IMR-90 (cell line): ENCODE measurements around the gene EED. TPM values are rescaled to one million over a fixed set of nuclear protein-coding genes. Genes with fewer than 3 reads are reported as not detected.

Experiments
- ATAC-seq: fragments of 200-7000 bp; cut with Tn5 transposase; 2 replicates; pipeline ENCODE4 v1.9.1; 2020; ENCODE audit warnings: low read depth, mild to moderate bottlenecking, moderate library complexity
- BruUV-seq: library from RNA; stranded (reverse); fragments of 400-500 nt; replicated peaks from 2 replicates; lab custom pipeline; 2021; lab: Mats Ljungman, UMichigan
- CTCF ChIA-PET: fragments of 300-600 bp; formaldehyde crosslinking; extraction: SDS; loops from one replicate; lab custom pipeline; 2021; ENCODE audit warnings: antibody characterized with exemption; lab: Yijun Ruan, JAX
- POLR2A ChIA-PET: fragments of 300-600 bp; sonication (Branson Sonifier 250); formaldehyde crosslinking; loops from one replicate; lab custom pipeline; 2022; ENCODE audit warnings: antibody characterized with exemption; ENCODE audit not compliant: unreplicated experiment; lab: Charles Lee
- DNase-seq: peaks from one replicate; pipeline ENCODE4 v3.0.0; 2013
- H2AFZ ChIP-seq: replicated peaks from 2 replicates; pipeline ENCODE3; 2013; ENCODE audit warnings: low read length, mild to moderate bottlenecking; ENCODE audit not compliant: poor library complexity
- H2AK5ac ChIP-seq: 2 replicates; pipeline ENCODE4 v1.6.1; 2013; ENCODE audit warnings: low read depth, low read length, inconsistent platforms
- H2AK9ac ChIP-seq: replicated peaks from 2 replicates; pipeline ENCODE3; 2013; ENCODE audit warnings: mild to moderate bottlenecking, low read depth, low read length, moderate library complexity; ENCODE audit not compliant: poor library complexity
- H2BK120ac ChIP-seq: 2 replicates; pipeline ENCODE4 v1.6.1; 2013; ENCODE audit warnings: low read depth, low read length, inconsistent platforms
- H2BK15ac ChIP-seq: 3 replicates; pipeline ENCODE4 v1.6.1; 2013; ENCODE audit warnings: low read depth, low read length, inconsistent platforms
- H2BK20ac ChIP-seq: 2 replicates; pipeline ENCODE4 v1.6.1; 2013; ENCODE audit warnings: low read depth, mild to moderate bottlenecking, inconsistent platforms, low read length, moderate library complexity
- H2BK5ac ChIP-seq: 2 replicates; pipeline ENCODE4 v1.6.1; 2013; ENCODE audit warnings: mild to moderate bottlenecking, low read depth, low read length, inconsistent platforms; ENCODE audit not compliant: poor library complexity, severe bottlenecking
- H3K14ac ChIP-seq: replicated peaks from 2 replicates; pipeline ENCODE4 v1.6.1; 2013; ENCODE audit warnings: low read depth, low read length, inconsistent platforms
- H3K18ac ChIP-seq: 2 replicates; pipeline ENCODE4 v1.6.1; 2013; ENCODE audit warnings: low read depth, low read length, control low read depth
- H3K23ac ChIP-seq: 2 replicates; pipeline ENCODE4 v1.6.1; 2013; ENCODE audit warnings: low read depth, low read length, inconsistent platforms
- H3K27ac ChIP-seq: 2 replicates; pipeline ENCODE4 v1.5.1; 2013; ENCODE audit warnings: mild to moderate bottlenecking, control low read depth, low read length; ENCODE audit not compliant: insufficient read depth
- H3K27me3 ChIP-seq: 2 replicates; pipeline ENCODE4 v1.6.1; 2013; ENCODE audit warnings: low read length; ENCODE audit not compliant: control insufficient read depth, insufficient read depth
- H3K36me3 ChIP-seq: 2 replicates; pipeline ENCODE4 v1.6.1; 2013; ENCODE audit warnings: low read length, mixed read lengths; ENCODE audit not compliant: control insufficient read depth, insufficient read depth
- H3K4ac ChIP-seq: 2 replicates; pipeline ENCODE4 v1.6.1; 2013; ENCODE audit warnings: low read depth, low read length, inconsistent platforms
- H3K4me1 ChIP-seq: 2 replicates; pipeline ENCODE4 v1.6.1; 2013; ENCODE audit warnings: low read length, mixed read lengths; ENCODE audit not compliant: control insufficient read depth, insufficient read depth
- H3K4me2 ChIP-seq: 2 replicates; pipeline ENCODE4 v1.6.1; 2013; ENCODE audit warnings: low read depth, mild to moderate bottlenecking, control low read depth, low read length, moderate library complexity
- H3K4me3 ChIP-seq: 2 replicates; pipeline ENCODE4 v1.5.1; 2013; ENCODE audit warnings: low read depth, mild to moderate bottlenecking, control low read depth, low read length, moderate library complexity; ENCODE audit not compliant: insufficient read depth
- H3K56ac ChIP-seq: 2 replicates; pipeline ENCODE4 v1.6.1; 2013; ENCODE audit warnings: low read length, inconsistent platforms; ENCODE audit not compliant: insufficient read depth; ENCODE audit errors: extremely low read depth
- H3K79me1 ChIP-seq, 2 experiments: 2 replicates each; pipeline ENCODE4 v1.6.1; 2013; ENCODE audit warnings: low read length in 2 of 2, inconsistent platforms in 1 of 2, low read depth in 1 of 2
- H3K9ac ChIP-seq: 2 replicates; pipeline ENCODE4 v1.6.1; 2013; ENCODE audit warnings: low read depth, low read length, control low read depth
- H3K9me1 ChIP-seq: 2 replicates; pipeline ENCODE4 v1.6.1; 2013; ENCODE audit warnings: low read length, inconsistent platforms; ENCODE audit not compliant: insufficient read depth
- H3K9me3 ChIP-seq: 2 replicates; pipeline ENCODE4 v1.6.1; 2013; ENCODE audit warnings: low read length; ENCODE audit not compliant: control insufficient read depth, insufficient read depth
- H4K20me1 ChIP-seq: 2 replicates; pipeline ENCODE4 v1.6.1; 2013; ENCODE audit warnings: low read length, inconsistent platforms; ENCODE audit not compliant: insufficient read depth
- H4K5ac ChIP-seq: 2 replicates; pipeline ENCODE4 v1.6.1; 2013; ENCODE audit warnings: mild to moderate bottlenecking, low read depth, low read length, control low read depth
- H4K8ac ChIP-seq, 2 experiments: 2 replicates each; pipeline ENCODE4 v1.6.1; 2013; ENCODE audit warnings: low read depth in 2 of 2, low read length in 2 of 2, control low read depth in 1 of 2, inconsistent platforms in 1 of 2
- H4K91ac ChIP-seq: 2 replicates; pipeline ENCODE4 v1.6.1; 2013; ENCODE audit warnings: low read depth, low read length, inconsistent platforms; ENCODE audit not compliant: insufficient read depth
- CHD1 ChIP-seq: IDR thresholded peaks from 2 replicates; pipeline ENCODE4 v1.6.1; 2012; ENCODE audit warnings: low read depth, low read length, improper control_type of control experiment
- FOS ChIP-seq: fragments of 150-350 bp; IDR thresholded peaks from 2 replicates; pipeline ENCODE4 v1.6.1; 2016; ENCODE audit warnings: low read depth, low read length
- MAFK ChIP-seq: IDR thresholded peaks from 2 replicates; pipeline ENCODE4 v1.6.1; 2012; ENCODE audit warnings: low read depth, low read length, improper control_type of control experiment
- MAZ ChIP-seq: IDR thresholded peaks from 2 replicates; pipeline ENCODE4 v1.6.1; 2012; ENCODE audit warnings: low read depth, mild to moderate bottlenecking, low read length, improper control_type of control experiment, moderate library complexity, borderline replicate concordance
- RCOR1 ChIP-seq: IDR thresholded peaks from 2 replicates; pipeline ENCODE4 v1.6.1; 2012; ENCODE audit warnings: mild to moderate bottlenecking, low read length, improper control_type of control experiment; ENCODE audit not compliant: insufficient replicate concordance
- RFX5 ChIP-seq: IDR thresholded peaks from 2 replicates; pipeline ENCODE4 v1.8.0; 2012; ENCODE audit warnings: low read depth, mild to moderate bottlenecking, low read length, moderate library complexity
- SMC3 ChIP-seq: fragments of 150-350 bp; IDR thresholded peaks from 2 replicates; pipeline ENCODE4 v1.6.1; 2016; ENCODE audit warnings: low read depth, mild to moderate bottlenecking, antibody characterized with exemption, low read length, moderate library complexity
- USF2 ChIP-seq: fragments of 150-350 bp; IDR thresholded peaks from 2 replicates; pipeline ENCODE4 v1.6.1; 2017; ENCODE audit warnings: mild to moderate bottlenecking, antibody characterized with exemption, low read length, low read depth
- WGBS, 2 experiments: methylation state at CpG; one replicate each; pipeline versions ENCODE4 v1.1.5 to v1.1.7; 2013; ENCODE audit warnings: missing lambda C conversion rate in 2 of 2; ENCODE audit not compliant: insufficient read length in 1 of 2; ENCODE audit errors: extremely low coverage in 2 of 2; 5-methylcytosine and 5-hydroxymethylcytosine counted together
- dilution Hi-C: fragments of 300-500 bp; cut with HindIII; formaldehyde crosslinking; loops from one replicate; pipeline ENCODE4 v1.14.3; 2018; ENCODE audit warnings: low sequenced_read_pairs; ENCODE audit not compliant: unreplicated experiment
- in situ Hi-C: fragments of 300-500 bp; cut with MboI; formaldehyde crosslinking; loops from 3 replicates; pipeline ENCODE4 v1.14.3; 2019; ENCODE audit warnings: low sequenced_read_pairs, inconsistent platforms, mixed read lengths
- intact Hi-C: fragments of 100-400 bp; cut with micrococcal nuclease; formaldehyde crosslinking; loops from 2 replicates; pipeline ENCODE4 v1.10.0; 2022
- polyA plus RNA-seq, 3 experiments: library from polyadenylated mRNA; depleted of rRNA; stranded (reverse); fragments of >200 nt; gene quantifications; 2 replicates each; pipeline ENCODE4 v1.2.3, GENCODE V29; 2012; ENCODE audit warnings: low replicate concordance in 1 of 3
- total RNA-seq: library from RNA; depleted of rRNA; stranded (reverse); fragments of >200 nt; gene quantifications from 2 replicates; pipeline ENCODE4 v1.2.3, GENCODE V29; 2012
- TF ChIP-seq, protein P1 (sequence below): conservative IDR thresholded peaks from 2 replicates; pipeline ENCODE4 v1.5.1; 2012; ENCODE audit warnings: mild to moderate bottlenecking, low read depth, low read length, improper control_type of control experiment

The EED gene
- total and polyA plus RNA-seq, 2 of the 4 experiments (the other 2 are of a cell fraction), result 11.1 to 11.5 TPM

GRCh38 chr11:86243396-86243795, 1.2 kb upstream of the EED start:
- H3K4me2 ChIP-seq, result no peak overlapping the region
- dilution Hi-C loops, result no loop called here
- H3K9me1 ChIP-seq, result peaks cover 3% of the 10 kb centered on the region
- no peaks in the 10 kb centered on the region for H3K36me3 ChIP-seq
- in situ Hi-C loops, result no loop called here
- no peak for DNase-seq
- H4K20me1 ChIP-seq, result peaks cover 26% of the 10 kb centered on the region
- CTCF ChIA-PET, result no interaction called here
- H2AFZ ChIP-seq, result no peak overlapping the region
- POLR2A ChIA-PET, result no interaction called here
- no peak overlapping the region for H3K14ac ChIP-seq
- no CpG with 5 or more reads among the region's 2 CpGs for WGBS, 2 experiments
- TF ChIP-seq FOS, result no peak
- TF ChIP-seq USF2, result no peak
- no peak for TF ChIP-seq RCOR1
- TF ChIP-seq, protein P1, sequence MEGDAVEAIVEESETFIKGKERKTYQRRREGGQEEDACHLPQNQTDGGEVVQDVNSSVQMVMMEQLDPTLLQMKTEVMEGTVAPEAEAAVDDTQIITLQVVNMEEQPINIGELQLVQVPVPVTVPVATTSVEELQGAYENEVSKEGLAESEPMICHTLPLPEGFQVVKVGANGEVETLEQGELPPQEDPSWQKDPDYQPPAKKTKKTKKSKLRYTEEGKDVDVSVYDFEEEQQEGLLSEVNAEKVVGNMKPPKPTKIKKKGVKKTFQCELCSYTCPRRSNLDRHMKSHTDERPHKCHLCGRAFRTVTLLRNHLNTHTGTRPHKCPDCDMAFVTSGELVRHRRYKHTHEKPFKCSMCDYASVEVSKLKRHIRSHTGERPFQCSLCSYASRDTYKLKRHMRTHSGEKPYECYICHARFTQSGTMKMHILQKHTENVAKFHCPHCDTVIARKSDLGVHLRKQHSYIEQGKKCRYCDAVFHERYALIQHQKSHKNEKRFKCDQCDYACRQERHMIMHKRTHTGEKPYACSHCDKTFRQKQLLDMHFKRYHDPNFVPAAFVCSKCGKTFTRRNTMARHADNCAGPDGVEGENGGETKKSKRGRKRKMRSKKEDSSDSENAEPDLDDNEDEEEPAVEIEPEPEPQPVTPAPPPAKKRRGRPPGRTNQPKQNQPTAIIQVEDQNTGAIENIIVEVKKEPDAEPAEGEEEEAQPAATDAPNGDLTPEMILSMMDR, result no peak
- TF ChIP-seq RFX5, result no peak
- TF ChIP-seq MAFK, result no peak
- no peak for TF ChIP-seq CHD1
- TF ChIP-seq MAZ, result no peak
- no peak for TF ChIP-seq SMC3
- no peak overlapping the region for H4K91ac ChIP-seq
- no peak overlapping the region for H3K27ac ChIP-seq
- no peak overlapping the region; a peak in 1 of 4 replicates for H4K8ac ChIP-seq
- no TSS peak for BruUV-seq
- H3K4ac ChIP-seq, result no peak overlapping the region
- H2AK9ac ChIP-seq, result no peak overlapping the region
- no peaks in the 10 kb centered on the region for H3K4me1 ChIP-seq
- H3K9ac ChIP-seq, result no peak overlapping the region
- no peak overlapping the region for H2BK20ac ChIP-seq
- no peak overlapping the region for H2AK5ac ChIP-seq
- intact Hi-C loops, result no loop called here
- no peaks in the 10 kb centered on the region for H3K9me3 ChIP-seq
- H4K5ac ChIP-seq, result no peak overlapping the region
- no peak overlapping the region for H3K18ac ChIP-seq
- H3K4me3 ChIP-seq, result no peak overlapping the region
- H3K79me1 ChIP-seq, result peaks cover 3 to 18% of the 10 kb centered on the region in 2 experiments; a peak in 3 of 4 replicates
- no peak overlapping the region for H3K56ac ChIP-seq
- H2BK5ac ChIP-seq, result no peak overlapping the region
- no peak overlapping the region for H2BK120ac ChIP-seq
- no peak overlapping the region for H3K23ac ChIP-seq
- H2BK15ac ChIP-seq, result no peak overlapping the region
- no peak for ATAC-seq
- H3K27me3 ChIP-seq, result peaks cover 12% of the 10 kb centered on the region
